HEK293 (cell line): ENCODE data around the gene RHBDD1.

Experiments
- CTCF ChIA-PET: fragments of 350-600 bp; formaldehyde crosslinking; extraction: SDS; loops from one replicate; lab custom pipeline; 2021; ENCODE audit warnings: antibody characterized with exemption; lab: Yijun Ruan, JAX
- POLR2A ChIA-PET: fragments of 300-600 bp; formaldehyde crosslinking; extraction: SDS; loops from one replicate; lab custom pipeline; 2020; ENCODE audit warnings: antibody characterized with exemption, inconsistent platforms; lab: Yijun Ruan, JAX
- H3K27ac ChIP-seq: fragments of 200-500 bp; sonication (Bioruptor generic); 2 replicates; pipeline ENCODE4 v1.5.1; 2014; ENCODE audit warnings: low read depth, low read length, control low read depth, inconsistent platforms; ENCODE audit errors: extremely low read depth
- H3K36me3 ChIP-seq, 2 experiments: fragments of 200-500 bp in 1 of 2; sonication (Bioruptor generic) in 1 of 2; 1 replicate in 1 of 2; 2 replicates in 1 of 2; pipeline ENCODE4 v1.5.1; 2014 to 2017; ENCODE audit warnings: inconsistent platforms in 2 of 2, low read length in 2 of 2; ENCODE audit not compliant: control insufficient read depth in 2 of 2, insufficient read depth in 1 of 2
- H3K4me1 ChIP-seq: fragments of 200-500 bp; sonication (Bioruptor generic); 2 replicates; pipeline ENCODE4 v1.5.1; 2014; ENCODE audit warnings: mild to moderate bottlenecking, low read length, inconsistent platforms; ENCODE audit not compliant: control insufficient read depth, insufficient read depth
- H3K4me3 ChIP-seq: 2 replicates; pipeline ENCODE4 v1.5.1; 2011; ENCODE audit warnings: low read depth, mild to moderate bottlenecking, control low read depth, low read length, moderate library complexity
- H3K9me3 ChIP-seq: fragments of 200-500 bp; sonication (Bioruptor generic); 2 replicates; pipeline ENCODE4 v1.5.1; 2014; ENCODE audit warnings: low read depth, low read length, inconsistent platforms; ENCODE audit not compliant: control insufficient read depth, insufficient read depth
- ATF2 ChIP-seq: fragments of 450-650 bp; formaldehyde crosslinking; IDR thresholded peaks from 2 replicates; pipeline ENCODE4 v1.5.1; 2016; ENCODE audit warnings: missing biosample characterization, missing genetic modification characterization, low read depth
- BCL11B ChIP-seq: fragments of 450-650 bp; formaldehyde crosslinking; IDR thresholded peaks from 2 replicates; pipeline ENCODE4 v1.5.1; 2016; ENCODE audit warnings: low read depth, missing biosample characterization, missing genetic modification characterization
- GFI1B ChIP-seq: fragments of 450-650 bp; formaldehyde crosslinking; IDR thresholded peaks from 2 replicates; pipeline ENCODE4 v1.5.1; 2016; ENCODE audit warnings: missing biosample characterization, missing genetic modification characterization
- KLF8 ChIP-seq: fragments of 450-650 bp; formaldehyde crosslinking; IDR thresholded peaks from 2 replicates; pipeline ENCODE4 v1.5.1; 2016; ENCODE audit warnings: missing biosample characterization, missing genetic modification characterization
- ZBTB17 ChIP-seq: fragments of 450-650 bp; formaldehyde crosslinking; IDR thresholded peaks from 2 replicates; pipeline ENCODE4 v1.5.1; 2016; ENCODE audit warnings: missing biosample characterization, missing genetic modification characterization
- ZBTB7A ChIP-seq: fragments of 450-650 bp; formaldehyde crosslinking; IDR thresholded peaks from 2 replicates; pipeline ENCODE4 v1.5.1; 2016; ENCODE audit warnings: low read depth, missing biosample characterization, missing genetic modification characterization
- ZNF16 ChIP-seq: fragments of 450-650 bp; formaldehyde crosslinking; IDR thresholded peaks from 2 replicates; pipeline ENCODE4 v1.5.1; 2016; ENCODE audit warnings: low read depth, missing biosample characterization, missing genetic modification characterization
- ZNF19 ChIP-seq: fragments of 450-650 bp; formaldehyde crosslinking; IDR thresholded peaks from 2 replicates; pipeline ENCODE4; 2016; ENCODE audit warnings: missing biosample characterization, missing genetic modification characterization, low read depth
- ZNF214 ChIP-seq: fragments of 450-650 bp; formaldehyde crosslinking; IDR thresholded peaks from 2 replicates; pipeline ENCODE4 v1.5.1; 2017; ENCODE audit warnings: missing biosample characterization, mild to moderate bottlenecking, missing genetic modification characterization, borderline replicate concordance
- ZNF398 ChIP-seq: fragments of 450-650 bp; formaldehyde crosslinking; IDR thresholded peaks from 2 replicates; pipeline ENCODE4 v1.5.1; 2017; ENCODE audit warnings: missing biosample characterization, missing genetic modification characterization
- ZNF48 ChIP-seq: fragments of 450-650 bp; formaldehyde crosslinking; IDR thresholded peaks from 2 replicates; pipeline ENCODE4 v1.5.1; 2016; ENCODE audit warnings: missing biosample characterization, missing genetic modification characterization
- ZNF544 ChIP-seq: fragments of 450-650 bp; formaldehyde crosslinking; IDR thresholded peaks from 2 replicates; pipeline ENCODE4 v1.5.0; 2017; ENCODE audit warnings: missing biosample characterization, missing genetic modification characterization
- ZNF596 ChIP-seq: fragments of 450-650 bp; IDR thresholded peaks from 2 replicates; pipeline ENCODE4 v1.5.0; 2018; ENCODE audit warnings: missing biosample characterization, mild to moderate bottlenecking, missing genetic modification characterization, moderate library complexity
- ZNF747 ChIP-seq: fragments of 450-650 bp; formaldehyde crosslinking; IDR thresholded peaks from 2 replicates; pipeline ENCODE4 v1.5.1; 2016; ENCODE audit warnings: missing biosample characterization, missing genetic modification characterization
- ZNF76 ChIP-seq: fragments of 450-650 bp; formaldehyde crosslinking; IDR thresholded peaks from 2 replicates; pipeline ENCODE4; 2016; ENCODE audit warnings: low read depth, missing biosample characterization, missing genetic modification characterization, borderline replicate concordance
- ZXDB ChIP-seq: fragments of 450-650 bp; formaldehyde crosslinking; IDR thresholded peaks from 2 replicates; pipeline ENCODE4 v1.5.1; 2016; ENCODE audit warnings: missing biosample characterization, missing genetic modification characterization
- TF ChIP-seq, protein P1 (sequence below): fragments of 450-650 bp; formaldehyde crosslinking; IDR thresholded peaks from 2 replicates; pipeline ENCODE4 v1.5.1; 2016; ENCODE audit warnings: missing biosample characterization, missing genetic modification characterization
- TF ChIP-seq, protein P2 (sequence below): fragments of 450-650 bp; formaldehyde crosslinking; IDR thresholded peaks from 2 replicates; pipeline ENCODE4 v1.5.1; 2016; ENCODE audit warnings: missing biosample characterization, missing genetic modification characterization

RHBDD1 gene

DNA sequence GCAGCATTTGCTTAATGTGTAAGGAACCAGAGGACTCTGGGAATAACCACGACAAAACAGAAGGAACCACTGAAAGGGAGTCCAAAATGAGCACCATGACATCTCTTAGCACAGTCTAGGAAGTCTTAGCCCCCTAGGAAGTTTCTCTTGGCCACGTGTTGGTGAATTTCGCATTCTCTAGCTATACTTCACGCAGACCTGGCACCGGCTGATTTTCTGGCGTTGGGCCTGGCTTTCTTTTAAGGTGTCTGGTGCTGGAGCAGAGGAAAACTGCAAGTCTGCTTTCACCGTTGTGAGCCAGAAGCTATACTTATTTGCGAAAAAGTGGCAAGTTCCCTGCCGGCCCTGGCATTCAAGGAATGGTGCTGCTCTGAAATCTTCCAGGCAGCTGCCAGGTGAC is 171.3 kb downstream of the RHBDD1 start (continued):
- TF ChIP-seq, protein P1, sequence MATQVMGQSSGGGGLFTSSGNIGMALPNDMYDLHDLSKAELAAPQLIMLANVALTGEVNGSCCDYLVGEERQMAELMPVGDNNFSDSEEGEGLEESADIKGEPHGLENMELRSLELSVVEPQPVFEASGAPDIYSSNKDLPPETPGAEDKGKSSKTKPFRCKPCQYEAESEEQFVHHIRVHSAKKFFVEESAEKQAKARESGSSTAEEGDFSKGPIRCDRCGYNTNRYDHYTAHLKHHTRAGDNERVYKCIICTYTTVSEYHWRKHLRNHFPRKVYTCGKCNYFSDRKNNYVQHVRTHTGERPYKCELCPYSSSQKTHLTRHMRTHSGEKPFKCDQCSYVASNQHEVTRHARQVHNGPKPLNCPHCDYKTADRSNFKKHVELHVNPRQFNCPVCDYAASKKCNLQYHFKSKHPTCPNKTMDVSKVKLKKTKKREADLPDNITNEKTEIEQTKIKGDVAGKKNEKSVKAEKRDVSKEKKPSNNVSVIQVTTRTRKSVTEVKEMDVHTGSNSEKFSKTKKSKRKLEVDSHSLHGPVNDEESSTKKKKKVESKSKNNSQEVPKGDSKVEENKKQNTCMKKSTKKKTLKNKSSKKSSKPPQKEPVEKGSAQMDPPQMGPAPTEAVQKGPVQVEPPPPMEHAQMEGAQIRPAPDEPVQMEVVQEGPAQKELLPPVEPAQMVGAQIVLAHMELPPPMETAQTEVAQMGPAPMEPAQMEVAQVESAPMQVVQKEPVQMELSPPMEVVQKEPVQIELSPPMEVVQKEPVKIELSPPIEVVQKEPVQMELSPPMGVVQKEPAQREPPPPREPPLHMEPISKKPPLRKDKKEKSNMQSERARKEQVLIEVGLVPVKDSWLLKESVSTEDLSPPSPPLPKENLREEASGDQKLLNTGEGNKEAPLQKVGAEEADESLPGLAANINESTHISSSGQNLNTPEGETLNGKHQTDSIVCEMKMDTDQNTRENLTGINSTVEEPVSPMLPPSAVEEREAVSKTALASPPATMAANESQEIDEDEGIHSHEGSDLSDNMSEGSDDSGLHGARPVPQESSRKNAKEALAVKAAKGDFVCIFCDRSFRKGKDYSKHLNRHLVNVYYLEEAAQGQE (tag by site-specific recombination), result no peak
- TF ChIP-seq ZBTB17 (tag by site-specific recombination), result no peak
- no peak for TF ChIP-seq BCL11B (tag by site-specific recombination)
- no peak for TF ChIP-seq ZNF19 (tag by site-specific recombination)
- no peak for TF ChIP-seq ZNF398
- TF ChIP-seq ZBTB7A (tag by site-specific recombination), result no peak
- TF ChIP-seq ZNF596 (tag by site-specific recombination), result no peak
- no peak for TF ChIP-seq ATF2 (tag by site-specific recombination)

GRCh38 chr2:227007940-227008339 is 172.1 kb downstream of the RHBDD1 start:
- H3K27ac ChIP-seq, result no peak overlapping the region
- H3K4me3 ChIP-seq, result no peak overlapping the region
- no peaks in the 10 kb centered on the region for H3K36me3 ChIP-seq
- CTCF ChIA-PET, result no interaction called here
- TF ChIP-seq ZNF76 (tag by site-specific recombination), result no peak
- no peak for TF ChIP-seq ZNF544
- no peak for TF ChIP-seq GFI1B (tag by site-specific recombination)
- TF ChIP-seq ZXDB (tag by site-specific recombination), result no peak
- no peak for TF ChIP-seq ZNF747 (tag by site-specific recombination)
- no peak for TF ChIP-seq ZNF16 (tag by site-specific recombination)
- TF ChIP-seq KLF8 (tag by site-specific recombination), result no peak
- no peak for TF ChIP-seq ZNF214
- no peak for TF ChIP-seq ZNF48 (tag by site-specific recombination)
- TF ChIP-seq, protein P2, sequence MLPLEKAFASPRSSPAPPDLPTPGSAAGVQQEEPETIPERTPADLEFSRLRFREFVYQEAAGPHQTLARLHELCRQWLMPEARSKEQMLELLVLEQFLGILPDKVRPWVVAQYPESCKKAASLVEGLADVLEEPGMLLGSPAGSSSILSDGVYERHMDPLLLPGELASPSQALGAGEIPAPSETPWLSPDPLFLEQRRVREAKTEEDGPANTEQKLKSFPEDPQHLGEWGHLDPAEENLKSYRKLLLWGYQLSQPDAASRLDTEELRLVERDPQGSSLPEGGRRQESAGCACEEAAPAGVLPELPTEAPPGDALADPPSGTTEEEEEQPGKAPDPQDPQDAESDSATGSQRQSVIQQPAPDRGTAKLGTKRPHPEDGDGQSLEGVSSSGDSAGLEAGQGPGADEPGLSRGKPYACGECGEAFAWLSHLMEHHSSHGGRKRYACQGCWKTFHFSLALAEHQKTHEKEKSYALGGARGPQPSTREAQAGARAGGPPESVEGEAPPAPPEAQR (tag by site-specific recombination), result no peak
- TF ChIP-seq, all 188 proteins: peak for 0
- POLR2A ChIA-PET, result no interaction called here
- H3K4me1 ChIP-seq, result no peaks in the 10 kb centered on the region
- no peaks in the 10 kb centered on the region for H3K9me3 ChIP-seq
